ENCODE measurements around the gene PIAS4.

The PIAS4 gene

DNA sequence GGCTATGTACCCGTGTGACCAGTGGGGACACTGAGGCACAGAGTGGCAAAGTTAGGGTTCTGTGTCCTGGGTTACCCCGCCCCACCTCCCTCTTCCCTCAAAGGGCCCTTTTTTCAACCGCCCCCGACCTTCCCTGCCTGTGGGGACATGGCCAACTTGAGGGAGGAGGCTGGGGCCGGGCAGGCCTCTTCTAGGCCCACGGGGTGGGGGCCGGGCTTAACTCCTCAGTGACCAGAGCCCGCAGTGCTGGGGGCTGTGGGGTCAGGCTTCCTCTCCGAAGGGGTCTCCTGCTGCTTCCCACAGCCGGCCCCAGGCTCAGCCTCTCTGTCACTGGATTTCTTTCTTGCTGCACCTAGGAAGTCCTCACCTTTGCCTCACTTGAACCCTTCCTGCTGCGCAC lies 23.9 kb downstream of the PIAS4 start:
- Histone ChIP-seq H3K27me3 (ENCODE audit: insufficient read depth, insufficient read length) (no peaks in the 10 kb centered on the region), H3K9me3 (ENCODE audit: insufficient read depth, low read length) (no peaks in the 10 kb centered on the region), H3K4me3 (ENCODE audit: insufficient read length, low read depth) (no peak overlapping the region), H3K36me3 (ENCODE audit: insufficient read depth, insufficient read length, low read length) (peaks cover 86% of the 10 kb centered on the region), H3K9ac (ENCODE audit: insufficient read length, low read depth) (no peak overlapping the region), H3K4me1 (ENCODE audit: insufficient read depth, insufficient read length) (peaks cover 14% of the 10 kb centered on the region)
- no peak for TF ChIP-seq YY1 (IDR thresholded peaks at IDR 0.05; ENCODE audit: insufficient read depth, insufficient read length)
- no peak for TF ChIP-seq SUZ12 (IDR thresholded peaks at IDR 0.05; ENCODE audit: extremely low read depth, insufficient read depth, insufficient read length)
- no peak for TF ChIP-seq ZNF274 (IDR thresholded peaks at IDR 0.05; ENCODE audit: low read depth, low read length)
- DNase-seq (ENCODE audit: low read depth, low spot score): no peak

GRCh38 chr19:4032436-4032835 lies 24.9 kb downstream of the PIAS4 start:
- H3K36me3 ChIP-seq (ENCODE audit: insufficient read depth, insufficient read length, low read length): peaks cover 91% of the 10 kb centered on the region
- no peak for TF ChIP-seq YY1 (IDR thresholded peaks at IDR 0.05; ENCODE audit: insufficient read depth, insufficient read length)
- no peak for TF ChIP-seq SUZ12 (IDR thresholded peaks at IDR 0.05; ENCODE audit: extremely low read depth, insufficient read depth, insufficient read length)
- TF ChIP-seq ZNF274 (IDR thresholded peaks at IDR 0.05; ENCODE audit: low read depth, low read length): no peak

GRCh38 chr19:4033028-4033956 lies 25.8 kb downstream of the PIAS4 start:
- DNase-seq (ENCODE audit: low read depth, low spot score): no peak
- peaks cover 87% of the 10 kb centered on the region for H3K36me3 ChIP-seq (ENCODE audit: insufficient read depth, insufficient read length, low read length)
- H3K27me3 ChIP-seq (ENCODE audit: insufficient read depth, insufficient read length): no peaks in the 10 kb centered on the region
- H3K4me3 ChIP-seq (ENCODE audit: insufficient read length, low read depth): no peak overlapping the region
- no peak overlapping the region for H3K9ac ChIP-seq (ENCODE audit: insufficient read length, low read depth)
- TF ChIP-seq ZNF274 (IDR thresholded peaks at IDR 0.05; ENCODE audit: low read depth, low read length) (no peak), YY1 (IDR thresholded peaks at IDR 0.05; ENCODE audit: insufficient read depth, insufficient read length) (no peak), SUZ12 (IDR thresholded peaks at IDR 0.05; ENCODE audit: extremely low read depth, insufficient read depth, insufficient read length) (no peak)
- no peaks in the 10 kb centered on the region for H3K9me3 ChIP-seq (ENCODE audit: insufficient read depth, low read length)
- H3K4me1 ChIP-seq (ENCODE audit: insufficient read depth, insufficient read length): peaks cover 12% of the 10 kb centered on the region

More at GRCh38 chr19:4032436-4032835, 24.9 kb downstream of the PIAS4 start:
- H3K4me1 ChIP-seq (ENCODE audit: insufficient read depth, insufficient read length): peaks cover 12% of the 10 kb centered on the region
- no peaks in the 10 kb centered on the region for H3K9me3 ChIP-seq (ENCODE audit: insufficient read depth, low read length)
- no peak for DNase-seq (ENCODE audit: low read depth, low spot score)
- no peaks in the 10 kb centered on the region for H3K27me3 ChIP-seq (ENCODE audit: insufficient read depth, insufficient read length)
- H3K4me3 ChIP-seq (ENCODE audit: insufficient read length, low read depth): no peak overlapping the region
- no peak overlapping the region for H3K9ac ChIP-seq (ENCODE audit: insufficient read length, low read depth)

GRCh38 chr19:4034048-4035017 lies 26.8 kb downstream of the PIAS4 start:
- DNase-seq (ENCODE audit: low read depth, low spot score): no peak
- H3K9me3 ChIP-seq (ENCODE audit: insufficient read depth, low read length): no peaks in the 10 kb centered on the region
- no peaks in the 10 kb centered on the region for H3K27me3 ChIP-seq (ENCODE audit: insufficient read depth, insufficient read length)
- H3K9ac ChIP-seq (ENCODE audit: insufficient read length, low read depth): peak overlapping the region; percentile 21
- H3K36me3 ChIP-seq (ENCODE audit: insufficient read depth, insufficient read length, low read length): peaks cover 81% of the 10 kb centered on the region
- H3K4me3 ChIP-seq (ENCODE audit: insufficient read length, low read depth): no peak overlapping the region
- TF ChIP-seq SUZ12 (IDR thresholded peaks at IDR 0.05; ENCODE audit: extremely low read depth, insufficient read depth, insufficient read length) (no peak), YY1 (IDR thresholded peaks at IDR 0.05; ENCODE audit: insufficient read depth, insufficient read length) (no peak), ZNF274 (IDR thresholded peaks at IDR 0.05; ENCODE audit: low read depth, low read length) (no peak)
- H3K4me1 ChIP-seq (ENCODE audit: insufficient read depth, insufficient read length): peaks cover 12% of the 10 kb centered on the region

GRCh38 chr19:4035018-4035566 lies 27.6 kb downstream of the PIAS4 start:
- no peak for TF ChIP-seq YY1 (IDR thresholded peaks at IDR 0.05; ENCODE audit: insufficient read depth, insufficient read length)
- TF ChIP-seq SUZ12 (IDR thresholded peaks at IDR 0.05; ENCODE audit: extremely low read depth, insufficient read depth, insufficient read length): no peak
- no peak for TF ChIP-seq ZNF274 (IDR thresholded peaks at IDR 0.05; ENCODE audit: low read depth, low read length)
- Histone ChIP-seq H3K27me3 (ENCODE audit: insufficient read depth, insufficient read length) (no peaks in the 10 kb centered on the region), H3K36me3 (ENCODE audit: insufficient read depth, insufficient read length, low read length) (peaks cover 76% of the 10 kb centered on the region), H3K9me3 (ENCODE audit: insufficient read depth, low read length) (no peaks in the 10 kb centered on the region), H3K4me3 (ENCODE audit: insufficient read length, low read depth) (no peak overlapping the region), H3K9ac (ENCODE audit: insufficient read length, low read depth) (no peak overlapping the region), H3K4me1 (ENCODE audit: insufficient read depth, insufficient read length) (peaks cover 12% of the 10 kb centered on the region)
- DNase-seq (ENCODE audit: low read depth, low spot score): no peak

DNA sequence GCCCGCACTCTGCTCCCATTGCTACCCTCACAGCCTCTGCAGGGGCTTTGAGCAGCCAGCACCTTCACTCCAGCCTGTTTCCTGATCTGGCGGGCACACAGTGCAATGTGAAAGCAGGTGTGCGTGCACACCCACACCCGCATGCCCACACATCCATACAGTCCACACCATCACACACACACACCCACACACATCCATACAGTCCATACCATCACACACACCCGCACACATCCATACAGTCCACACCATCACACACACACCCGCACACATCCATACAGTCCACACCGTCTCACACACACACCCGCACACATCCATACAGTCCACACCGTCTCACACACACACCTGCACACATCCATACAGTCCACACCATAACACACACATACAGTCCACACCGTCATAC lies 28.0 kb downstream of the PIAS4 start:
- Histone ChIP-seq H3K9ac (ENCODE audit: insufficient read length, low read depth) (no peak overlapping the region), H3K9me3 (ENCODE audit: insufficient read depth, low read length) (no peaks in the 10 kb centered on the region), H3K27me3 (ENCODE audit: insufficient read depth, insufficient read length) (no peaks in the 10 kb centered on the region), H3K36me3 (ENCODE audit: insufficient read depth, insufficient read length, low read length) (peaks cover 73% of the 10 kb centered on the region), H3K4me3 (ENCODE audit: insufficient read length, low read depth) (no peak overlapping the region), H3K4me1 (ENCODE audit: insufficient read depth, insufficient read length) (peaks cover 12% of the 10 kb centered on the region)
- no peak for DNase-seq (ENCODE audit: low read depth, low spot score)
- TF ChIP-seq YY1 (IDR thresholded peaks at IDR 0.05; ENCODE audit: insufficient read depth, insufficient read length) (no peak), SUZ12 (IDR thresholded peaks at IDR 0.05; ENCODE audit: extremely low read depth, insufficient read depth, insufficient read length) (no peak), ZNF274 (IDR thresholded peaks at IDR 0.05; ENCODE audit: low read depth, low read length) (no peak)

All from NT2/D1 (cell line).